Measurements from ENCODE around the gene KCTD15. TPM values are rescaled to one million over a fixed set of nuclear protein-coding genes. Genes with fewer than 3 reads are reported as not detected.
"Not testable (repeated sequence)": the region's sequence is repeated elsewhere in the genome, so short reads cannot be mapped to it uniquely, and the experiment has no call there.

KCTD15 gene
- total RNA-seq, 2 experiments from 2014 or later, result 5.0 to 6.2 TPM

GRCh38 chr19:33812388-33813330 is 16.0 kb downstream of the KCTD15 start:
- Mint-ChIP-seq H3K27ac (no peak overlapping the region), H3K4me1 (ENCODE audit: low read depth) (no peaks in the 10 kb centered on the region), H3K9me3 (no peaks in the 10 kb centered on the region), H3K4me3 (no peak overlapping the region), H3K27me3 (ENCODE audit: low read depth) (no peaks in the 10 kb centered on the region), H3K36me3 (ENCODE audit: low read depth) (no peaks in the 10 kb centered on the region)
- intact Hi-C loops (cut with micrococcal nuclease), result no loop called here
- CTCF ChIA-PET, result no interaction called here
- DNase-seq, result no peak

- CTCF ChIA-PET, result no interaction called here
- no peak overlapping the region for H3K27ac Mint-ChIP-seq
- no peak overlapping the region for H3K4me3 Mint-ChIP-seq
- intact Hi-C loops (cut with micrococcal nuclease), result no loop called here
- no peaks in the 10 kb centered on the region for H3K36me3 Mint-ChIP-seq (ENCODE audit: low read depth)
- H3K4me1 Mint-ChIP-seq (ENCODE audit: low read depth), result no peaks in the 10 kb centered on the region
- no peaks in the 10 kb centered on the region for H3K9me3 Mint-ChIP-seq
- no peak for DNase-seq
- H3K27me3 Mint-ChIP-seq (ENCODE audit: low read depth), result peaks cover under 1% of the 10 kb centered on the region
Observed at GRCh38 chr19:33813391-33814101, 16.9 kb downstream of the KCTD15 start.

GRCh38 chr19:33814181-33815165 is 17.8 kb downstream of the KCTD15 start:
- no peaks in the 10 kb centered on the region for H3K36me3 Mint-ChIP-seq (ENCODE audit: low read depth)
- intact Hi-C loops (cut with micrococcal nuclease), result no loop called here
- H3K9me3 Mint-ChIP-seq, result no peaks in the 10 kb centered on the region
- no peak overlapping the region for H3K4me3 Mint-ChIP-seq
- peaks cover 4% of the 10 kb centered on the region for H3K4me1 Mint-ChIP-seq (ENCODE audit: low read depth)
- DNase-seq, result no peak
- CTCF ChIA-PET, result interaction anchor here (1.1 kb wide), 1 partner anchor 37 kb away, joined by 3 read pairs; no protein-coding TSS in a partner anchor
- peak overlapping the region; percentile 11 for H3K27ac Mint-ChIP-seq
- H3K27me3 Mint-ChIP-seq (ENCODE audit: low read depth), result peaks cover 6% of the 10 kb centered on the region

GRCh38 chr19:33815380-33816340 is 19.0 kb downstream of the KCTD15 start:
- H3K4me1 Mint-ChIP-seq (ENCODE audit: low read depth), result peaks cover 8% of the 10 kb centered on the region
- CTCF ChIA-PET, result interaction anchor here (1.1 kb wide), 1 partner anchor 38 kb away, joined by 3 read pairs; no protein-coding TSS in a partner anchor

GRCh38 chr19:33818411-33818810 is 21.7 kb downstream of the KCTD15 start:
- Mint-ChIP-seq H3K4me3 (no peak overlapping the region), H3K27ac (no peak overlapping the region), H3K4me1 (ENCODE audit: low read depth) (peaks cover 18% of the 10 kb centered on the region), H3K9me3 (no peaks in the 10 kb centered on the region), H3K27me3 (ENCODE audit: low read depth) (peaks cover 16% of the 10 kb centered on the region), H3K36me3 (ENCODE audit: low read depth) (no peaks in the 10 kb centered on the region)
- no peak for DNase-seq
- CTCF ChIA-PET, result interaction anchor here (1.0 to 1.1 kb wide), 2 partner anchors 33 to 41 kb away, joined by 5 read pairs; no protein-coding TSS in a partner anchor
- intact Hi-C loops (cut with micrococcal nuclease), result no loop called here

More at GRCh38 chr19:33815380-33816340, 19.0 kb downstream of the KCTD15 start:
- no peak overlapping the region for H3K4me3 Mint-ChIP-seq
- H3K27me3 Mint-ChIP-seq (ENCODE audit: low read depth), result peaks cover 7% of the 10 kb centered on the region
- intact Hi-C loops (cut with micrococcal nuclease), result no loop called here
- no peak for DNase-seq
- no peak overlapping the region for H3K27ac Mint-ChIP-seq
- H3K36me3 Mint-ChIP-seq (ENCODE audit: low read depth), result no peaks in the 10 kb centered on the region
- H3K9me3 Mint-ChIP-seq, result no peaks in the 10 kb centered on the region

- peaks cover 18% of the 10 kb centered on the region for H3K4me1 Mint-ChIP-seq (ENCODE audit: low read depth)
- H3K36me3 Mint-ChIP-seq (ENCODE audit: low read depth); H3K9me3 Mint-ChIP-seq; H3K27ac Mint-ChIP-seq; intact Hi-C loops (cut with micrococcal nuclease); DNase-seq: not testable (repeated sequence)
- peaks cover 16% of the 10 kb centered on the region for H3K27me3 Mint-ChIP-seq (ENCODE audit: low read depth)
- CTCF ChIA-PET, result interaction anchor here (1.1 kb wide), 1 partner anchor 34 kb away, joined by 5 read pairs; no protein-coding TSS in a partner anchor
- H3K4me3 Mint-ChIP-seq, result peak overlapping the region; percentile 30
Observed at GRCh38 chr19:33819078-33819477, 22.4 kb downstream of the KCTD15 start.

- CTCF ChIA-PET, result interaction anchor here (1.1 kb wide), 1 partner anchor 34 kb away, joined by 5 read pairs; no protein-coding TSS in a partner anchor
- Mint-ChIP-seq H3K4me1 (ENCODE audit: low read depth) (peaks cover 18% of the 10 kb centered on the region), H3K27ac (no peak overlapping the region), H3K4me3 (peak overlapping the region; percentile 30), H3K36me3 (ENCODE audit: low read depth) (no peaks in the 10 kb centered on the region), H3K27me3 (ENCODE audit: low read depth) (peaks cover 16% of the 10 kb centered on the region), H3K9me3 (no peaks in the 10 kb centered on the region)
- intact Hi-C loops (cut with micrococcal nuclease), result no loop called here
- no peak for DNase-seq
Observed at GRCh38 chr19:33819506-33819879, 22.8 kb downstream of the KCTD15 start.

GRCh38 chr19:33819880-33820781 is 23.5 kb downstream of the KCTD15 start:
- no peaks in the 10 kb centered on the region for H3K9me3 Mint-ChIP-seq
- peaks cover 18% of the 10 kb centered on the region for H3K4me1 Mint-ChIP-seq (ENCODE audit: low read depth)
- DNase-seq, result peak; percentile 80
- CTCF ChIA-PET, result no interaction called here
- no peak overlapping the region for H3K27ac Mint-ChIP-seq
- H3K4me3 Mint-ChIP-seq, result peak overlapping the region; percentile 77
- H3K27me3 Mint-ChIP-seq (ENCODE audit: low read depth), result peaks cover 16% of the 10 kb centered on the region
- intact Hi-C loops (cut with micrococcal nuclease), result loop anchor here (1.0 kb wide), 1 partner anchor 24 kb away; the partner anchor contains the start of gene KCTD15
- no peaks in the 10 kb centered on the region for H3K36me3 Mint-ChIP-seq (ENCODE audit: low read depth)

- H3K4me3 Mint-ChIP-seq, result no peak overlapping the region
- CTCF ChIA-PET, result interaction anchor here (0.7 kb wide), 1 partner anchor 44 kb away, joined by 3 read pairs; no protein-coding TSS in a partner anchor
- H3K27me3 Mint-ChIP-seq (ENCODE audit: low read depth), result peaks cover 20% of the 10 kb centered on the region
- DNase-seq, result no peak
- no peak overlapping the region for H3K27ac Mint-ChIP-seq
- no peaks in the 10 kb centered on the region for H3K9me3 Mint-ChIP-seq
- intact Hi-C loops (cut with micrococcal nuclease), result no loop called here
- H3K4me1 Mint-ChIP-seq (ENCODE audit: low read depth), result peaks cover 18% of the 10 kb centered on the region
- no peaks in the 10 kb centered on the region for H3K36me3 Mint-ChIP-seq (ENCODE audit: low read depth)
Observed at GRCh38 chr19:33821871-33822270, 25.2 kb downstream of the KCTD15 start.

GRCh38 chr19:33823341-33823740 is 26.7 kb downstream of the KCTD15 start:
- intact Hi-C loops (cut with micrococcal nuclease), result no loop called here
- Mint-ChIP-seq H3K9me3 (no peaks in the 10 kb centered on the region), H3K4me3 (no peak overlapping the region), H3K27ac (no peak overlapping the region), H3K36me3 (ENCODE audit: low read depth) (no peaks in the 10 kb centered on the region), H3K27me3 (ENCODE audit: low read depth) (peaks cover 24% of the 10 kb centered on the region), H3K4me1 (ENCODE audit: low read depth) (peaks cover 18% of the 10 kb centered on the region)
- no peak for DNase-seq
- CTCF ChIA-PET, result interaction anchor here (0.6 kb wide), 1 partner anchor 323 kb away, joined by 3 read pairs; no protein-coding TSS in a partner anchor
